HG03432 (cell line): Measurements from ENCODE around the gene TMCC2.

Experiments used
- ATAC-seq: cut with Tn5 transposase; IDR thresholded peaks from one replicate; pipeline ENCODE4 v1.9.1; 2021; ENCODE audit warnings: mild to moderate bottlenecking, moderate library complexity; ENCODE audit not compliant: unreplicated experiment

TMCC2 gene

DNA sequence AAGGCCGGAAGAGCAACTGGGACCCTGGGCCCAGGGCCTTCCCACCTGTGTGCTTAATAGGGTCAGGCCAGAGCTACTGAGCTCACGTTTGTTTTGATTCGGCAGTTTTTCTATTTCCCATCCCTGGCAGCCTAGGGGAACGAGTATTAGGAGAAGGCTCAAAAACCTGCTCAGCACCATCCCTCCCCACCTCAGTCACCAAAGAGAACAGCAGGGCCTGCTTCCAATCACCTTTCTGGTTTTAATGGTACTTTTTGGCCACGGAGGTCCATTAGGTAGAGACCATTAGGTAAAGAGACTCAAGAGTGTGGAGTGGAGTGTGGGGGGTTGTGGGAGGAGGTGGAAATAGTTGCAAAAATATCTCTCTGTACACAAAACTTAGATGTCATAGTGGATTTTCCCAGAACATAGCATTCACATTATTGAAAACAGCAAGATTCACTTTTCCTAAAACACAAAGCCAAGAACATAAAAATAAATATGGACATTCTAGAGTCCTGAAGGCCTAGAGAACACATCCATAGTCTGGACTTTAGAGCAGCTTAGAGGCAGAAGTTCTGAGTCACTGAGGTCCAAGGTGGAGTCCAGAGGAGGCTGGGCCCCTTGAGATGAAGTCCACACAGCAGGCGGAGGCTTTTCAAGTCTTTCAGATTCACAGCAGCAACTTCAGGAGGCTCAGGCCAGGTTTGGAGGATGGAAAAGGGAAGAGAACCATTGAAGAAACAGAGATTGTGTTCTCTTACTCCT, 74.3 kb downstream of the TMCC2 start:
- ATAC-seq, result no peak

DNA sequence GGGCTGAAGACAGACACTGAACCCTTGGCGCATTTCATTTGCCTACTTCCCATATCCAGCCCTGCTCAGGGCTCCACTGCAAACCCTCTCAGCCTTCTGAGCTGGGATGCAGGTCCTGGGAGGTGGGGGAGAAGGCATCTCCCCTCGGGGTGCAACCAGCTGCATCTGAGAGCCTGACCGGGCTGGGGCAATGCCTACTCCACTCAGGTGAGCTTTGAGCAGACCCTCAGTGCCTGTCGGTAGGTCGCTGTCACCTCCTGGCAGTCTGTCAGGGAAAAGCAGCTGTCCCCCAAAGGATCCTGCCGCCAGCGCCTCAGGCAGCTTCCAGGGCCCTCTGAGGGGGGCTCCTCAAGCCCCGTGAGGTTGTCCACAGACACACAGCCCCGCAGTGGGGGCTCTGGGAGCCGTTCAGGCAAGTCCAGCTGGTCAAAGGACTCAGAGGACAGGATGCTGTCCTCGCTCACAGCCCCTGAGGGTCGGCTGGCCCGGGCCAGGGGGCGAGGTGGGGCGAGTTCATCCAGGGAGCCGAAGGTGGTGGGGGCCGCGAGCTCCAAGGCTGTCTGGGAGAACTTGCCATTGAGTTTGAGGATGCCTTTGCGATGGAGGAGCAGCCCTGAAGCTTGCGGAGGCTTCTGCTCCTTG, 75.6 kb downstream of the TMCC2 start:
- ATAC-seq, result no peak

DNA sequence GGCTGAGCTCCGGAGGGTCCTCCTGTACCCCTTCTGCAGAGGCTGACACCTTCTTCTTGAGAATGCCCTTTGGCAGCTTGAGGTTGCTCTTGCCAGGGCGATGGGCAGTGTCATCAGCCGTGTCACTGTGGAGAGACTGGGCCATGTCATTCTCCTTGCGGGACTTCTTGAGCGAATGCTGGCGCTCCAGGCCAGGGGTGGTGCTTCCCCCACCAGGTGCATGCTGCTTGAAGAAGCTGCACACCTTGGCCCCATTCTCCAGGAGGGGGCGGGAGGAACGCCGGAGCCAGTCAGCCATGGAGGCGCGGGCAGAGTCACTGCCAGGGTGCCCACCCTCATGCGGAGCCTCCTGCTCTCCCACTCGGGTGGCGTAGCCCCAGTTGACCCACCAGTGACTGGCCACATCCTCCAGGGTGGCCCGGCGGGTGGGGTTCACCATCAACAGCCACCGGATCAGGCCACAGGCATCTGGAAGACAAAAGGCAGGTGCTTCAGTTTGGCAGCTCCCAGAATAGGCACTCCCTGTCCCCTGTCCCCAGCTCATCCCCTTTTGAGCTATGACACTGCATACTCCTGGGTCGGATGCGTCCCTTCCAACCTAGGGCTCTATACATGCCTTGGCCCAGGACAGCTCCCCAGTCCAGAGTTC, 76.4 kb downstream of the TMCC2 start:
- ATAC-seq, result no peak

DNA sequence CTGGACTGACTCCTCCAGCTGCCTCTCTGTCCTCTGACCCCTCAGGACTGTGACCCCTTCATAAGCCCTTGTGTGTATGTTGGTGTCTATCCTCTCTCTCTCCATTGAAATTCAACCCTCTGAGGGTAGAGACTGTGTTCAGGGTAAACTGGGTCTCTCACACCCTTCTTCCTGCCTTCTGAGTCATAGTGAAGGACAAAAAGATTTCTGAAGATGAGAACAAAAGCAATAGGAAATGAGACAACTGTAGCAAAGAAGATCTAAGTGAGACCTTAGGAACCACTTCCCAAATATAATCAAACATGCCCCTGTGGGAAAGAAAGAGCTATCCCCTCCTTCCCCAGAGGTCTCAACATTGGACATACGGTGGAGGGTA, 76.9 kb downstream of the TMCC2 start:
- no peak for ATAC-seq

DNA sequence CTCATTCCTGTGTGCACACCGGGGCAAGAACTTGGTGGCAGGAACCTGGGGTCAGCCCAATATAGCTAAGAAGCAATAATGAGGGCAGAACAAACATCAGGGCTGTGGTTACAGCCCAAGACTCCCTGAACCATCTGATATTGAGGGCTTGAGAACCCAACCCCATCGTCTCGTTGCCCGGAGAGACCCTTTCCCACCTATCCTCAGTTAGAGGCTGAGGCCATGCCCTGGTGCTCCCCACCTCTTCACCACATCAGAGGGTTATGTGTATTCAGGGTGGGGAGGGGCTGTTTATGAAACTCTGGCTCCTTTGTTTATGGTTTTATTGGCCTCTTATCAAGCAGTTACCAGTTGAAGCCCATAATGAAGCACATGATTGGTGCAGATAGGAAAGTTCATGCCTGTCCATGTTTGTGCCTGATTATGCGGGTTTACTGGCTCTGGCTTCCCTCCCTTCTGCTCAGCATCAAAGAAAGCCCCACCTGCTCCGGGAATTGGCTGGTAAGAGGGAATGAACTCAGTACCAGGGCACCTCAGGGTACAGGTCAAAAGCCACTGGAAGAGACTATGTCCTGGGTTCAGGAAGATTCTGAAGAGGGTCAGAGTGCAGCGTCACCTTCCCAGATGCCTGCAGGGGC, 79.3 kb downstream of the TMCC2 start:
- ATAC-seq, result no peak

DNA sequence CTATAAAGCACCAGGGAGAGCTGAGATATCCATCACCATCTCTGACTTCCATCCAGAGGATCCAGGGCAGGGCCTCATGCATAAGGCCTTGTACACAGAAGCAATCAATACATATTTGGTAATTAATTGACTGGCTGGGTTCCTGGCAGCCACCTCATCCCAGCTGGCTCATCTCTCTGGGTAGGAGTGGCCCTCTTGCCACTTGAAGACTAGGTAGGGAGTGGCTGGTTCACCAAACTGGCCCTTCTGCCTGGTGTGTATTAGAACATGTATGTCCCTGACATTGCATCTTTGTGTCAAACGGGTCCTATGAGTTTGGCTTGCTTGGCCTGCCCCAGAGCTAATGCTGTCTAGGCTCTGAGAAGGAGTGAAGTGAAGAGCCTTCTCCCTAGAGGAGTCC, 82.0 kb downstream of the TMCC2 start:
- ATAC-seq, result no peak

GRCh38 chr1:205310976-205311704, 83.4 kb downstream of the TMCC2 start:
- ATAC-seq, result no peak

DNA sequence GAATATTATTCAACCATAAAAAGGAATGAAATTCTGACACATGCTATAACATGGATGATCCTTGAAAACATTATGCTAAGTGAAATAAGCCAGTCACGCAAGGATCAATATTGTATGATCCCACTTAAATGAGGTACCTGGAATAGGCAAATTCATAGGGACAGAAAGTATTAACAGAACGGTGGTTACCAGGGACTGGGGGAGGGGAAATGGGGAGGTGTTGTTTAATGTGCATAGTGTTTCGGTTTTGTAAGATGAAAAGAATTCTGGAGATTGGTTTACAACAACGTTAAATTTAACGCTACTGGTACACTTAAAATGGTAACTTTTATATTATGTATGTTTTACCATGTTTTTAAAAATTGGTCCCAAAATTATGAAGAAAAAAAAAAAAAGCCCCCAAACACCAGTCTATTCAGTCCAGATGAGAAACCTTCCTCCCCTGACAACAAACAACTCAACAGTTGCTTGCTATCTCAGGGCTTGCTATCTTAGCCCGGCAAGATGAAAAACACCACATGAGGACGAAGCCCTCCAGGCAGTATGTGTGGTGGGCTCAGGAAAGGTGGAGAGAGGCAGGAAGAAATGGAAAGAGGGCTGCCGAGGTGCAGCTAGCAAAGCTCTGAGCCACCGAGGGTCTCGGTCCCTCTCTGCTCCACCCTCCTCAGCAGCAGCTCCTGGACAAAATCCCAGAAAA, 85.3 kb downstream of the TMCC2 start:
- ATAC-seq, result no peak

GRCh38 chr1:205313563-205314308, 86.0 kb downstream of the TMCC2 start:
- peak; percentile 62 for ATAC-seq

- ATAC-seq, result no peak
Observed at GRCh38 chr1:205315008-205315618, 87.4 kb downstream of the TMCC2 start.

DNA sequence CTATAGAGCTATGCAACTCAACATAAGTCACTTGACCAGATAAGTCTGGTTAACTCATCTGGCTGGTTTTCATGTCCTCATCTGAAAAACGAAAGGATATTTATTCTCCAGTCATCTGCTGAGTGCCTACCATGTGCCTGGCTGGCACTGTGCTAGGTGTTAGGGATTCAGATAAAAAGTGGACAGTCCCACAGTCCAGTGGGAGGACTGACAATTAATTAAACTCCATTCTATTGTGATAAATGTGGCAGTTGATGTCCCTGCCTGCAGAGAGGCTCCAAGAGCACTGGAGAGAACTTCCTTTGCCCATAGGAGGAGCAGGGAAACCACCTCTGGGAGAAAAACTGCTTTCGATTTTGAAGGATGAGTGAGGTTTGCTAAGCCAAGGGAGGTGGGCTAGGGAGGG, 88.4 kb downstream of the TMCC2 start:
- no peak for ATAC-seq

- no peak for ATAC-seq
Observed at GRCh38 chr1:205317311-205317917, 89.7 kb downstream of the TMCC2 start.

- ATAC-seq, result no peak
Observed at GRCh38 chr1:205318231-205318991, 90.7 kb downstream of the TMCC2 start.

DNA sequence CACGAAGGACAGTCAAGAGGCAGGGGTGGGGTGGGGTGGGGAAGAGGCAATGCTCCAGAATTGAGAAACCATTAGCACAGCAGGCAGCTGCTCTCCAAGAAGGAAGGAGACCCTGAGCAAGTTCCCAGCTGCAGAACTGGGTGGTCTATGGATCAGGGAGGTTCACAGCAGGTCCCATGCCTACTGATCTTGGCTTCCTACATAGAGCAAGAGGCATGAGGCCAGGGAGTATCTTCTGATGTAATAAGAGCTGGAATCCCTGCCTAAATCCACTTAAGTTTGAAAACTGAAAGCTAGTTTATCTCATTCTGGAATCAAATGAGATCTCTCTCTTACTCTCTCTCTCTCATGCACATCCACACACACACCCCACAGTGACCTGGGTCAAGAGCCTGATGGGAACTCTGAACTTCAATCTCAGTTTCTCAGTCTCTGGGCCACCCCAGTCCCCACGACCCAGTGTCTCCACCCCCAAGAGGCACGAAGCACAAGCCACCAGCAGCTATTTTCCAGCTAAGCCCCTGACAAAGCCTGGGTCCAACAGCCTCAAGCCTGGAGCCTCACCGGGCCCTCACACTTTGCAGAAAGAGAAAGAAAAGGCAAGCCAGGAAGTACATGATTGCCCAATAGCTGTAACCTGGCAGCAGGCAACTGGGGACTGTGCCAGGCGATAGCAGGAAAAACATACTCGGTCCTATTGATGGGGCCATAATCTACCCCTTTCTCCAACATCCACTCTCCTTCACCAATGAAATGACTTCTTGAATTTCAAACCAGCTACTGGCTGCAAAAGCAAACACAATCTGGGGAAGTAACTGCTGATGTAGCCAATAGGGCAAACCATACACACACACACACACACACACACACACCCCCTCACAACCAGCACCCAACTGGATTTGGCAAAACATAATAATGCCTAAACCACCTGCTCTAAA, 91.6 kb downstream of the TMCC2 start:
- no peak for ATAC-seq

- peak; percentile 64 for ATAC-seq
Observed at GRCh38 chr1:205321162-205321958, 93.6 kb downstream of the TMCC2 start, which contains the start of gene NUAK2. Gene NUAK2 (minus strand): TSS chr1:205321745. CDS start chr1:205321628, 117 bp downstream.

GRCh38 chr1:205321959-205322283, 94.2 kb downstream of the TMCC2 start:
- ATAC-seq, result no peak
